ENCODE measurements around the gene MRE11. TPM values are rescaled to one million over a fixed set of nuclear protein-coding genes. Genes with fewer than 3 reads are reported as not detected.

Gene MRE11
- total and polyA plus RNA-seq, 9 of the 15 experiments (the other 6 are each of a cell fraction or from before 2014, with no cell fraction given): 18.3 to 45.2 (median 29.1) TPM

GRCh38 chr11:94504689-94505293, 11.1 kb upstream of the MRE11 start (continued):
- TF ChIP-seq ATF2 (CRISPR knock-in tag; IDR thresholded peaks at IDR 0.05) (no peak), VEZF1 (CRISPR knock-in tag; IDR thresholded peaks at IDR 0.05) (no peak), MYBL2 (IDR thresholded peaks at IDR 0.05; ENCODE audit: low read depth) (no peak), MYBL2 (CRISPR knock-in tag; IDR thresholded peaks at IDR 0.05; ENCODE audit: borderline replicate concordance) (no peak), HDAC3 (IDR thresholded peaks at IDR 0.05; ENCODE audit: borderline replicate concordance, partially characterized antibody) (no peak), SAP30 (IDR thresholded peaks at IDR 0.05; ENCODE audit: borderline replicate concordance, insufficient read depth, low read depth, low read length, poor library complexity, severe bottlenecking) (no peak), DEAF1 (CRISPR knock-in tag; IDR thresholded peaks at IDR 0.05) (peak; percentile 76), E2F5 (CRISPR knock-in tag; IDR thresholded peaks at IDR 0.05) (no peak), SRF (CRISPR knock-in tag; IDR thresholded peaks at IDR 0.05) (no peak)

Measured in K562 (cell line).